ENCODE data around the gene IL20RA. TPM values are rescaled to one million over a fixed set of nuclear protein-coding genes. Genes with fewer than 3 reads are reported as not detected.
"Not testable (repeated sequence)": the region's sequence is repeated elsewhere in the genome, so short reads cannot be mapped to it uniquely, and the experiment has no call there.

The IL20RA gene
- polyA plus RNA-seq, 5 donors = 2.1 to 3.3 (median 2.7) TPM

GRCh38 chr6:136975089-136975715 lies 69.6 kb downstream of the IL20RA start:
- DNase-seq = no peak

- not testable (repeated sequence) for DNase-seq
These were observed 71.0 kb downstream of the IL20RA start for GRCh38 chr6:136973781-136974180.

GRCh38 chr6:136971609-136972008 lies 73.2 kb downstream of the IL20RA start:
- no peak for DNase-seq

GRCh38 chr6:136969930-136970329 lies 74.8 kb downstream of the IL20RA start:
- no peak for DNase-seq

GRCh38 chr6:136969433-136969832 lies 75.3 kb downstream of the IL20RA start:
- DNase-seq = no peak

GRCh38 chr6:136968837-136969236 lies 75.9 kb downstream of the IL20RA start:
- no peak for DNase-seq

- DNase-seq = peak; percentile 44 to 57
These were observed 76.7 kb downstream of the IL20RA start for GRCh38 chr6:136967876-136968752.

GRCh38 chr6:136964398-136964797 lies 80.4 kb downstream of the IL20RA start:
- DNase-seq = no peak

- DNase-seq = no peak
These were observed 81.5 kb downstream of the IL20RA start for GRCh38 chr6:136963259-136963658.

GRCh38 chr6:136962661-136963060 lies 82.1 kb downstream of the IL20RA start:
- DNase-seq = peak in 1 of 2 donors; percentile 31

- DNase-seq = no peak
These were observed 82.9 kb downstream of the IL20RA start for GRCh38 chr6:136961848-136962247.

GRCh38 chr6:136960781-136961180 lies 84.0 kb downstream of the IL20RA start:
- DNase-seq = no peak

- DNase-seq = not testable (repeated sequence)
These were observed 84.8 kb downstream of the IL20RA start for GRCh38 chr6:136959935-136960334.

GRCh38 chr6:136959471-136959891 lies 85.3 kb downstream of the IL20RA start:
- no peak for DNase-seq

- DNase-seq = no peak
These were observed 86.6 kb downstream of the IL20RA start for GRCh38 chr6:136958168-136958567.

- no peak for DNase-seq
These were observed 87.9 kb downstream of the IL20RA start for GRCh38 chr6:136956590-136957544.

- DNase-seq = no peak
These were observed 89.6 kb downstream of the IL20RA start for GRCh38 chr6:136955123-136955522.

- no peak for DNase-seq
These were observed 92.0 kb downstream of the IL20RA start for GRCh38 chr6:136952714-136953260.

GRCh38 chr6:136950436-136951126 lies 94.2 kb downstream of the IL20RA start:
- no peak for DNase-seq

Data from right lung (tissue), 5 donors.